Activated CD4-positive, alpha-beta T cell treated with anti-CD3 and anti-CD28 coated beads, Interleukin-2, amount 10 ng/mL, durations not matched to agents 7 days and 5 days (primary cell): ENCODE results near the gene HDAC2. TPM values are rescaled to one million over a fixed set of nuclear protein-coding genes. Genes with fewer than 3 reads are reported as not detected.
"Not testable (repeated sequence)": the region's sequence is repeated elsewhere in the genome, so short reads cannot be mapped to it uniquely, and the experiment has no call there.

ENCODE experiments used
- CTCF ChIA-PET: fragments of 350-600 bp; sonication (Branson Sonifier 250); formaldehyde crosslinking; loops from one replicate; lab custom pipeline; 2021; ENCODE audit warnings: antibody characterized with exemption; lab: Charles Lee
- POLR2A ChIA-PET: fragments of 350-600 bp; sonication (Branson Sonifier 250); formaldehyde crosslinking; loops from one replicate; lab custom pipeline; 2021; ENCODE audit warnings: antibody characterized with exemption; lab: Charles Lee
- DNase-seq: peaks from one replicate; pipeline ENCODE4 v3.0.0-alpha.2; 2020
- H3K27ac Mint-ChIP-seq: one replicate; pipeline ENCODE4 v1.8.0; 2021; ENCODE audit warnings: mild to moderate bottlenecking, moderate library complexity, mixed read lengths
- H3K27me3 Mint-ChIP-seq: one replicate; pipeline ENCODE4 v1.8.0; 2021; ENCODE audit warnings: mixed read lengths
- H3K36me3 Mint-ChIP-seq: one replicate; pipeline ENCODE4 v1.8.0; 2021; ENCODE audit warnings: low read depth, mixed read lengths
- H3K4me1 Mint-ChIP-seq: one replicate; pipeline ENCODE4 v1.8.0; 2021; ENCODE audit warnings: mixed read lengths
- H3K4me3 Mint-ChIP-seq: one replicate; pipeline ENCODE4 v1.8.0; 2021; ENCODE audit warnings: mild to moderate bottlenecking, moderate library complexity, mixed read lengths
- H3K9me3 Mint-ChIP-seq: one replicate; pipeline ENCODE4 v1.8.0; 2021; ENCODE audit warnings: mixed read lengths
- total RNA-seq, 2 experiments: library from RNA; stranded (reverse); gene quantifications; one replicate each; pipeline ENCODE4 v1.2.3, GENCODE V29; 2021

HDAC2 gene
- total RNA-seq, 2 experiments from 2014 or later = 63.8 to 64.4 TPM

DNA sequence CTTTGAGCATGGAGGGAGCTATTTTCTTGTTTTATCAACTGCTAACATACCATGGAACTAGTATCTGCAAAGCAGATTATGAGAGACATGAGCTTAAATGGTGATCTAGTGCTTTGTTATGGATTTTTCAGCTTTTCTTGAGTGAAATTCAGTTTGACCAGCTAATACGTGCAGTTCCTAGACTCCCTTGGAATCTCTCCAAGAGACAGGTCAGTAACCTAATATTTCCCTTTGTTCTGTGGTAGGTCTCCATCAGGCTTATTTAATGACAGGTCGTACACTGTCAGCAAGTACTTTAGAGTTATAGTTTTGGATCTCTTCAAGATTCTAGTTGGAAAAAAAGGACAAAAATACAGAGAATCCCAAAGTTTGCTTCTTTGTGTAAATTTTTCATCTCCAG, 43.9 kb downstream of the HDAC2 start:
- Mint-ChIP-seq H3K27me3 (peaks cover 18% of the 10 kb centered on the region), H3K4me1 (no peaks in the 10 kb centered on the region), H3K9me3 (peaks cover 7% of the 10 kb centered on the region), H3K27ac (no peak overlapping the region), H3K36me3 (no peaks in the 10 kb centered on the region), H3K4me3 (no peak overlapping the region)
- ChIA-PET POLR2A (no interaction called here), CTCF (no interaction called here)
- DNase-seq = no peak

GRCh38 chr6:113925378-113925777, 45.6 kb downstream of the HDAC2 start:
- POLR2A ChIA-PET = no interaction called here
- Mint-ChIP-seq H3K27ac (no peak overlapping the region), H3K4me3 (no peak overlapping the region), H3K36me3 (no peaks in the 10 kb centered on the region), H3K27me3 (peaks cover 18% of the 10 kb centered on the region), H3K4me1 (peaks cover 12% of the 10 kb centered on the region), H3K9me3 (peaks cover 7% of the 10 kb centered on the region)
- no peak for DNase-seq
- CTCF ChIA-PET = no interaction called here

- Mint-ChIP-seq H3K9me3 (peaks cover 4% of the 10 kb centered on the region), H3K27ac (no peak overlapping the region), H3K36me3 (no peaks in the 10 kb centered on the region), H3K4me1 (peaks cover 13% of the 10 kb centered on the region), H3K27me3 (peaks cover 11% of the 10 kb centered on the region), H3K4me3 (no peak overlapping the region)
- ChIA-PET CTCF (no interaction called here), POLR2A (no interaction called here)
- no peak for DNase-seq
These were observed 46.6 kb downstream of the HDAC2 start for GRCh38 chr6:113924312-113924723.

GRCh38 chr6:113923526-113923925, 47.4 kb downstream of the HDAC2 start:
- Mint-ChIP-seq H3K4me3 (no peak overlapping the region), H3K27me3 (peaks cover 9% of the 10 kb centered on the region), H3K36me3 (no peaks in the 10 kb centered on the region), H3K27ac (no peak overlapping the region), H3K9me3 (no peaks in the 10 kb centered on the region), H3K4me1 (peaks cover 13% of the 10 kb centered on the region)
- POLR2A ChIA-PET = no interaction called here
- CTCF ChIA-PET = no interaction called here
- no peak for DNase-seq

GRCh38 chr6:113921299-113921904, 49.5 kb downstream of the HDAC2 start:
- Mint-ChIP-seq H3K27me3 (peaks cover 7% of the 10 kb centered on the region), H3K9me3 (no peaks in the 10 kb centered on the region), H3K4me3 (no peak overlapping the region), H3K4me1 (peaks cover 13% of the 10 kb centered on the region), H3K36me3 (no peaks in the 10 kb centered on the region), H3K27ac (no peak overlapping the region)
- DNase-seq = no peak
- ChIA-PET CTCF (interaction anchor here (1.1 kb wide), 1 partner anchor 9 kb away, joined by 4 read pairs; no protein-coding TSS in a partner anchor), POLR2A (no interaction called here)

DNA sequence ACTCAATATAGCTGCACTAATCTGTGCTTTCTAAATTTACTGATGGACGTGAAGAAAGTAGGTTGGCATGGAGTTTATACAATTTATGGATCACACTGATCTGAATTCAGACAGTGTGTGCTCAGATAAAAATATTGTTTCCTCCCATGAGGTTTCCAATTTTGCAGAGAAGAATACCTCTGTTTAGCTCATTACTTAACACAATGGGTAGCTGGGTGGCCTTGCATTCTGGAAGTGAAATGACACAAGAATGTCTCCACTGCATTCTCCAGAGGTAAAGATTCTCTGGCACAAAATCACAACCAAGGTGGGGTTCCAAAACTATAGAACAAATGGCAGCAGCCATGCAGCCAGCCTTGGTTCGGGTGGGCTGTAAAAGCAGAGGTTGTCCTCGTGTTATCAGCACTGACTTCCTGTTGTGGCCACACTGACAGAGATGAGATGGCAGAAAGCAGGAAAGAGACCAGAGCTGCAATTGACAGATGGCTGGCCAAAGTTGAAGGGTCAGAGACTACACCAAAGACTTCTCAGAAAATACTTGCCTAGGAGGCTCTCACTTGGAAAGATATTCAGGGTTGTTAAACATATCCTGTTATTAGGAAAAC, 50.2 kb downstream of the HDAC2 start:
- DNase-seq = no peak
- H3K27me3 Mint-ChIP-seq = peaks cover 8% of the 10 kb centered on the region
- no peak overlapping the region for H3K4me3 Mint-ChIP-seq
- peak overlapping the region; percentile 58 for H3K27ac Mint-ChIP-seq
- H3K9me3 Mint-ChIP-seq = no peaks in the 10 kb centered on the region
- CTCF ChIA-PET = interaction anchor here (1.1 to 1.6 kb wide), 2 partner anchors 8 to 14 kb away, joined by 4 read pairs; no protein-coding TSS in a partner anchor
- no peaks in the 10 kb centered on the region for H3K36me3 Mint-ChIP-seq
- POLR2A ChIA-PET = no interaction called here
- peaks cover 13% of the 10 kb centered on the region for H3K4me1 Mint-ChIP-seq

- H3K9me3 Mint-ChIP-seq, H3K4me3 Mint-ChIP-seq, CTCF ChIA-PET, H3K27ac Mint-ChIP-seq, POLR2A ChIA-PET, DNase-seq, H3K36me3 Mint-ChIP-seq, H3K4me1 Mint-ChIP-seq: not testable (repeated sequence)
- peaks cover 11% of the 10 kb centered on the region for H3K27me3 Mint-ChIP-seq
These were observed 60.7 kb downstream of the HDAC2 start for GRCh38 chr6:113910285-113910684.

DNA sequence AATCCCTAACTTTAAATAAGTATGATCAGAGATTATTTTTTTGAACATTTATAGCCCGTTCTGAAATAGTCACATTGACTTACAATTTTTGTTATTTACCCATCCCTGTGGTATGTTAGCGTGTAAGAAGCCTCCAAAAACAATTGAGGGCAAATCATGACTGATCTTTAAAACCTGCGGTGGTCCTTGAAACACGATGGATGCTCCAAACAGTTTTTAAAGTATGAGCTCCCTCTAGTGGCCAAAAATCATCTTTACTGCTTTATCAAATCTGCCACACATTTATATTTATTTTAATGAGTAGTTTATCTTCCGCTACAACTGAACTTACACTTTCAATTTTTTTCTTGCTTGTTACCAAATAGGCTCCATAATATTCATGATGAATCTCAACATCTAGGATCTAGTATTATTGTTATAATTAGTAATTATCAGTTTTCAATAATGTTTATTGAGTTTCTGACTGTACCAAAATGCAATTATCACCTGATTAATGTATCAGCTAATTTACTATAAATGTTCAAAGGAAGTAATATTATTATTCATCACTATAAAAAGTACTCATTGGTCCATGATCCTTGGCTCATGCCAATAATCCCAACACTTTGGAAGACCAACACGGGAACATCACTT, 61.6 kb downstream of the HDAC2 start:
- ChIA-PET CTCF (no interaction called here), POLR2A (interaction anchor here (0.7 kb wide), 2 partner anchors 260 to 1604 kb away, joined by 3 read pairs; no protein-coding TSS in a partner anchor)
- Mint-ChIP-seq H3K4me1 (no peaks in the 10 kb centered on the region), H3K36me3 (no peaks in the 10 kb centered on the region), H3K27ac (no peak overlapping the region), H3K9me3 (no peaks in the 10 kb centered on the region), H3K4me3 (no peak overlapping the region), H3K27me3 (peaks cover 11% of the 10 kb centered on the region)
- peak; percentile 20 for DNase-seq

GRCh38 chr6:113908801-113909200, 62.1 kb downstream of the HDAC2 start:
- Mint-ChIP-seq H3K9me3 (no peaks in the 10 kb centered on the region), H3K36me3 (no peaks in the 10 kb centered on the region), H3K4me3 (no peak overlapping the region), H3K27me3 (peaks cover 5% of the 10 kb centered on the region), H3K4me1 (no peaks in the 10 kb centered on the region), H3K27ac (no peak overlapping the region)
- no peak for DNase-seq
- POLR2A ChIA-PET = interaction anchor here (0.7 kb wide), 1 partner anchor 1603 kb away, joined by 3 read pairs; no protein-coding TSS in a partner anchor
- CTCF ChIA-PET = interaction anchor here (1.1 kb wide), 1 partner anchor 50 kb away, joined by 3 read pairs; no protein-coding TSS in a partner anchor

GRCh38 chr6:113907102-113907815, 63.7 kb downstream of the HDAC2 start:
- Mint-ChIP-seq H3K9me3 (no peaks in the 10 kb centered on the region), H3K36me3 (no peaks in the 10 kb centered on the region), H3K4me1 (no peaks in the 10 kb centered on the region), H3K4me3 (no peak overlapping the region), H3K27ac (no peak overlapping the region), H3K27me3 (peaks cover 2% of the 10 kb centered on the region)
- DNase-seq = no peak
- POLR2A ChIA-PET = no interaction called here
- CTCF ChIA-PET = interaction anchor here (1.9 kb wide), 1 partner anchor 13 kb away, joined by 4 read pairs; no protein-coding TSS in a partner anchor

- ChIA-PET POLR2A (no interaction called here), CTCF (no interaction called here)
- Mint-ChIP-seq H3K4me3 (no peak overlapping the region), H3K27me3 (peaks cover 3% of the 10 kb centered on the region), H3K4me1 (no peaks in the 10 kb centered on the region), H3K36me3 (no peaks in the 10 kb centered on the region), H3K27ac (no peak overlapping the region), H3K9me3 (no peaks in the 10 kb centered on the region)
- DNase-seq = no peak
These were observed 67.2 kb downstream of the HDAC2 start for GRCh38 chr6:113903666-113904330.

DNA sequence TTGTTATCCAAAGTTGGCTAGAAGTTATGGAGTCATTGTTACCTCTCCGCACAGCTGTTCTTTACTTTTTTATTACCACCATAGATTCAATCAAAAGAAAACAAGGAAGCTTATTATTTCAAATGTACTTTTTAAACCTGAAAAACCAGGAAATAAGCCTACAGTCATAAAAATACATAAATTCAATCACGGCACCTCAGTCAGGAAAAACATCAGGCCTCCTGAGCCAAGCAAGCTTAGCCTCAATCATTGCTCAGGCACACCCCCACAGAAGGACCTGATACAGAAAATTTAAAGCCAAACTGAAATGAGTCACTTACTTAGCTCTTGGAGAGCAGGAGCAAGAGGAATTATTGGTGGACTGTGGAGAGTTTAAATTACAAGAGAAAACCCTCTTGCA, 69.5 kb downstream of the HDAC2 start:
- H3K4me3 Mint-ChIP-seq = no peak overlapping the region
- POLR2A ChIA-PET = no interaction called here
- DNase-seq = no peak
- CTCF ChIA-PET = no interaction called here
- peaks cover 2% of the 10 kb centered on the region for H3K27me3 Mint-ChIP-seq
- no peaks in the 10 kb centered on the region for H3K4me1 Mint-ChIP-seq
- H3K36me3 Mint-ChIP-seq = no peaks in the 10 kb centered on the region
- H3K9me3 Mint-ChIP-seq = no peaks in the 10 kb centered on the region
- H3K27ac Mint-ChIP-seq = no peak overlapping the region
